NCI-H2081 (cell line): Measurements from ENCODE around the gene EMILIN3.
A peak's percentile ranks its signal among the peaks of the same experiment; 100 is the strongest.

Experiments used
- DNase-seq, 2 experiments: peaks; one replicate each; lab custom pipeline; 2025; lab: John Stamatoyannopoulos, UW

EMILIN3 gene

DNA sequence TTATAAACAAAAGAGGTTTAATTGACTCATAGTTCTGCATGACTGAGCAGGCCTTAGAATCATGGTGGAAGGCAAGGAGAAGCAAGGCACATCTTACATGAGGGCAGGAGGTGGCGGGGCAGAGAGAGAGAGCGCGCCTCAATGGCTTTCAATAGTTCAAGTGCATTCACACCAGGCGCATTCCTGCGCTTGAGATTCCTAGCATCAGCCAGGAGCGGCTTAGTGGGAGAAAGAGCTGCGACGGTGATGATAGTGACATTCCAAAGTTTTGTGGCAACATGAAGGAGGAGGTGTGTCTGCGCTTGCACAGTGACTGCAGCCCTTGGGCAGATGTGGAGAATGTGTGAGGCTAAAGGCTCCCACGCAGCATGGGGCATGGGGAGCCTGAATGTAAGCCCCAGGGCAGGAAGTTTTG lies 25.0 kb upstream of the EMILIN3 start:
- no peak for DNase-seq

DNA sequence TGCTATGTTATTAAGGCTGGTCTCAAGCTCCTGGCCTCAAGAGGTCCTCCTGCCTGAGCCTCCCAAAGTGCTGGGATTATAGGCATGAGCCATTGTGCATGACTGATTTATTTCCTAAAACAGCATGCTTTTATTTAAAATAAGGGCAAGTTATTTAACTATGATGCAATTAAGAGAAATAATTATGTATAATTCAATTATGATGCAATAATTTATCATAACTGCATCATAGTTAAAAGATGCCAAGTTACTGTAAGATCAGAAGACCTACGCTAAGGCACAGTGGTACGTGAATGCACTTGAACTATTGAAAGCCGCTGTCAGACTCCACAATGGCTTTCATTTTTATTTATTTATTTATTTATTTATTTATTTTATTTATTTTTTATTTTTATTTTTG lies 24.3 kb upstream of the EMILIN3 start:
- no peak for DNase-seq

DNA sequence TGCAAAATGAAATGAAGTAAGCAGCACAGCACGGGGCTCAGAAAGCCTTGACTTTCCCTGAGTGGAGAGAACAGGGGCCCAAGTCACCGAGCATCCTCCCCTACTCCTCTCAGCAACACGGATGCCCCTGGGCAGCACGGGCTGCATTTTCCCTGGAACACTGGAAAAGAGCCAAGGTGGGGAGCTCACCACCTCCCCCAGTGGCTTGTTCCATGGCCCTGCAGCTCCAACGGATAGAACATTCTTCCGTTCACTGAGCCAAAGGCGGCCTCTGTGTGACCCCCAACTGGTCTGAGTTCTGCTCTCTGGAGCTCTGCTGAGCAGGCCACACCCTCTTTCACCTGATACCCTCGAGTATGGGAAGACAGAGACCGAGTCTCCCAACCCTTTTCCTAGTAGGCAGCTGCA lies 20.8 kb upstream of the EMILIN3 start:
- DNase-seq, result no peak

DNA sequence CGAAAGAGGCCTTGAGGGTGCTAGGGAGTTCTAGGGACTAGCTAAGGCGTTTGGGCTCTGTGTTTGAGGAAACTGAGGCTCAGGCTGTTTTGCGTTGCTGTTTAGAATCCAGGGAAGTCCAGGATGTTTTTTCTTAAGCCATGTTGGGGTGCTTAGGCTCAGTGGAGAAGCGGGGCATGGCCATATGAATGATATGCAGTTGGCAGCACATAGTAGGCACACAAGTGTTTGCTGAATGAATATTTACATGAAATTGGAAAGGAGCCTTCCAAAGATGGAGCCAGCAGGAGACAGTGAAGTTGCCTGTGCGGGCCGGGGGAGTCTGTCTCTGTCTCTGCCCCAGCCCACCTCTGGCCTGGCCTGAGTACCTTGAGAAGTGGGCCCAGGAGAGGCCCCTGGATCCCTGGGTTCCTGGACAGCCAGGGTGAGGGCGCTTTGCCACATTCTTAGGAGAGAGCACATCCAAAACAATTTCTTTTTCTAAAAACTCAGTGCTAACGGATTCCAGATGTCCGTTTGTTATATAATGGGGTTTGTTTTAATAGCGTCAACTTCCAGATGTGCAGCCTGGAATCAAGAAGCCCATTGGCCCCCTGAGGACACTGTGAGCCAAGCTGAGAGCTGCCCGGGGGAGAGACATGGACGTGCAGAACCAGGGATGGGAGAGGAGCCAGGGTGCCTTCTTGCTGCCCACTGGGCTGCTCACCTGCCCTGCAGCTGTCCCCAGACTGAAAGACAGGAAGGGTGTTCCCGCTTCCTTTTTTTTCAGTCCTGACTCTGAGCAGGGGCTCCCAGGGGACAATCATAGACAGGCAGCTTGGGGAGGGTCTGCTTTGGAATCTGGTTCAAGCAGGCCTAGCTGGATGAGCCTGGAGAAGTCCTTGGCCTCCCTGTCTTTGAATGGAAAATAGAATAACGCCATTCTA lies 20.1 kb upstream of the EMILIN3 start:
- DNase-seq, result no peak

DNA sequence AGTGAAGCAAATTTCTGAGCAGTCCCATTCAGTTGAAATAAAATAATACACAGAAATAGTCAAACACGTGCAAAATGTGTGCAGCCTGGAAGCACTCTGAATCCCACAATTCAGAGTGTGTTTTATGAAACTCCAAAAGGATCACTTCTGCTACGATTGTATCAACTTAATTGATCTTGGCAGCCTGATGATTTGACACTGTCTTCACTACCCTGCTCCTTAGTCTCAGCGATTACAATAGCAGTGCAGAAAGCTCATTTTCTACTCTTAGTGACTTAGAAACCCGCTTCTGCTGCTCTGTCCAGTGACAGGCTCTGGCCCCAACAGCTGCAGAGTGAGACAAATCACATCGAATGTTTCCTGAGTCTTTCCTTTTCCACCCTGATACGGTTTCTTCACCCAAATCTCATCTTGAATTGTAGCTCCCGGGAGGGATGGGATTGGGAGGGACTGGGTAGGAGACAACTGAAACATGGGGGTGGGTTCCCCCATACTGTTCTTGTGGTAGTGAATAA lies 16.2 kb upstream of the EMILIN3 start:
- DNase-seq, result no peak

DNA sequence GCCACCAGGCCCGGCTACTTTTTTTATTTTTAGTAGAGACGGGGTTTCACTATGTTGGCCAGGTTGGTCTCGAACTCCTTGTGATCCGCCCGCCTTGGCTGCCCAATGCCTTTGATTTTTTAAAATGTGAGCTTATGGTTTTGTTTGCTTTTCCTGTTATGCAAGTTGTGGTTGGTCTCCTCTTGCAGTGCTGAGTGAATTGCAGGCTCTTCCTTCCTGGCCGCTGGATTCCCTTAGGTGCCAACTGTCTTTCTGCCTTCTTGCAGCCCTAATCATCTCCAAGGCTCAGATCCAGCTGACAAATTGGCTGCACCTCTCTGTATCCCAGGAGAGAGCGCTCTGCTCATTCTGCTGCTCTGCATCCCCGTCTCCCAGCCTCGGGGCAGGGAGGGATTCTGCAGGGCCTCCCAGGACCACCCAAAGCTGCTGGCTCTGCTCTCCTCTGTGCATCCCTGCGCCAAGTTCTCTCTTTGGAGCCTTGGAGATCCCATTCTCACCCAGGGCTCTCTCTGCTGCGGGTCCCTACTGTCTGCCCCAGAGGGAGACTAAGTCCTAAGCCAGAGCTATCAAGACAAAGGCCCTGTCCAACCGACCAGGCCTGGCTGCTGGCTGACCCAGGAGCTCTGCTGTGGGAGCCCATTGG lies 14.1 kb upstream of the EMILIN3 start:
- DNase-seq, result no peak

DNA sequence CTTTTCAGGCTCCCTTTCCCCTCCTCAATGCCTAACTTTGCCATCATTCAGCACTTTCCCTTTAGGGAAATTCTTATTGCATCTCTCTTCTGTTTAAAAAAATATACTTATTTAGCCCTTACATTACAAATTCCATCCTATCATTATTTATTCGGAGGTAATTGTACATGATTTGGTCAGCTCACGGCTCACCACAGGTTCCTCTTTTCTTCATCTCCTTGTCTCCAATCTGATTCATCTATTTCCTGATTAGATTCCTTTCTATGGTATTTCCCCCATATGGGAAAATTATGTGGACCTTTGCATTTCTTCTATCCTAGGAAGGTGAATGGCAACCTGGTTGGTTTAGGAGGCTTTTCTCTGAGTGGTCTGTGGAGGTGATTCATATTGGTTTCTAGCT lies 12.9 kb upstream of the EMILIN3 start:
- no peak for DNase-seq

DNA sequence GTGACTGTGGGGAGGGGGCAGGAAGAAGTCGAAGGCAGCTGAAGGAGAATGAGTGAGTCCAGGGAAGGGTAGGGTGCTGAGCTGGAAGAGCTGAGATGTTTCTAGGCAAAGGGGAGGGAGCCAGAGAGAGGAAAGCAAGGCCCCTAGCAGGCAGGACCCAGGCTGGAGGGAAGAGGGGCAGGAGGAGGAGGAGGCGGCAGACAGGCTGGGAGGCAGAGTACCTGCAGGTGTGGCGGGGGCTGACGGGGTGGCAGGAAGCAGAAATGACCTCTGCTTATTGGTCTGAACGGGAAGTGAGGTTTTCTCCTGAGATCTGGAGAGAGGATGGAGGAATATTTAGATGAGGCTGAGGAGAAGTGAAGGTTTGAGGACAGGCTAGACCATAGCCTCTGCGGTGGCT lies 10.7 kb upstream of the EMILIN3 start:
- no peak for DNase-seq

DNA sequence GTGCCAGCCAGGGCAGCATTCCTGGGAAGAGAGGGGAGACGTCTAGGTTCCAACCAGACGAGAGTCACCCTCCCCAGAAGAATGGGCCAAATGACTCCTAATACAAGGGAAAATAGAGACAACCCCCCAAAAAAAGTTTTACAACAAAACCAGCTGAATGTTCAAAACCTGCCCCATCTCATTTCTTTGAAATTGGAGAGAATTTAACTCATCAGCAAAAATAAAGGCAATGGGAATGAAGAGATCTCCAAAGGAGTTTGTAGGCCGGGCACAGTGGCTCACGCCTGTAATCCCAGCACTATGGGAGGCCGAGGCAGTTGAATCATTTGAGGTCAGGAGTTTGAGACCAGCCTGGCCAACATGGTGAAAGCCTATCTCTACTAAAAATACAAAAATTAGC lies 9.7 kb upstream of the EMILIN3 start:
- DNase-seq, result no peak

DNA sequence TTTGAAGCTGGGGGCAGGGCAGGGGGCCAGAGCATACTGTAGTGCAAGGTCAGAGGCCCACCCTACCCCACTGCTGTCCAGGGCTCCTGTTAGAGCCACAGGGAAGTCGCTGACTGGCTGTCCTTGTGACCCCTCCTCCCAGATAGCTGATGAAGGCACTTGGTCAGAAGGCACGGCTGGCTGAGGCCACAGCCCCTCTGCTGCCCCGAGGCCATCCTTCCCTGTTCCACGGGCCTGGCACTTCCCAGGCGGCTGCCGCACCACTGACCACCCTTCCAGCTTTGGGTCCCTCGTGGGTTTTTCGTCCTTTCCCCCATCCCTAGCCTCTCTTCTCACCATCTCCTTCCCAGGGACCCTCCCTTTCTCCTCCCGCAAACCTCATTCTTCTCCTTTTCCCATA lies 9.2 kb upstream of the EMILIN3 start:
- DNase-seq, result no peak

DNA sequence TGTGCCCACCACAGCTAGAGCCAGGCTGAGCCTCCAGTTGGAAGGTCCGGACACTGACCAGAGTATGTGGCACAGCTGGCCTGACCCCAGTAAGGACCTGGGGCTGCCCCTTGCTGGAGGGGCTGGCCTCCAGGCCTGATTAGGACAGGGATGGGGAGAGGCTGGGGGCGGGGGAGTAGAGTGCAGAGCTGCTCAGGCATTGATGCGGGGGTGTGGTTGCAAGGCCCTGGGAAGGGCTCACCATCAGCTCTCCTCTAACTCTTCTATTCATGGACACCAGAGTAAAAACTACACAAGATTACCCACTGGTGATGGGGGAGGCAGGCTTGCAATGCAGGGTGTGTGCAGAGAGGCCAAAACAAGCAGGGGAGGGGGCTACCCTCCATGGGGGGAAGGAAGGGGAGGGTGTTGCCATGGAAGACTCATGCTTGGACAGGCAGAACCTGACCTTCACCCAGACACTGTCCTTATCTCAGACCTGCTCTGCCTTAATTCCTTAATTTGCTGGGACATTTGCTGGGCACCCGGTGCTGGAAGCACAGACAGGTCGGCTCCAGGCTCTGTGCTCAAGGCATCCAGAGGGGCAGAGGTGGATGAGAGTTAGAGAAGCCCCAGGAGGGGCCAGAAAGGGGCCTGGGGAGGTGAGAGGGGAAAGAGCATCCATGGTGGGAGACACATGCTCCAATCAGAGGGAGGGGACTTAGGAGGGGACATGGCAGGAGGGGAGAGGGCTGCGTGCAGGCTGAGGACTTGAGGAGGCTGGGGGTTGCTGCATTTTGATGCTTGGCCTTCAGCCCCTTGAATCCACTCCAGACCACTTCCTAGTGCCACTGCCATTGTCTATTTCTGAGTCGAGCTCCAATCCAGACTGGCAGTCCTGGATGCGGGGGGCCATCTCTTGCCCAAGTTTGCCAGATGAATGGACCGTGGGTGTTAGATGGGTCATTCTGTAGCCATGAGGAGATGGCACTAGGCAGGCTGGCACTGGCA lies 7.6 kb upstream of the EMILIN3 start:
- DNase-seq, result no peak

DNA sequence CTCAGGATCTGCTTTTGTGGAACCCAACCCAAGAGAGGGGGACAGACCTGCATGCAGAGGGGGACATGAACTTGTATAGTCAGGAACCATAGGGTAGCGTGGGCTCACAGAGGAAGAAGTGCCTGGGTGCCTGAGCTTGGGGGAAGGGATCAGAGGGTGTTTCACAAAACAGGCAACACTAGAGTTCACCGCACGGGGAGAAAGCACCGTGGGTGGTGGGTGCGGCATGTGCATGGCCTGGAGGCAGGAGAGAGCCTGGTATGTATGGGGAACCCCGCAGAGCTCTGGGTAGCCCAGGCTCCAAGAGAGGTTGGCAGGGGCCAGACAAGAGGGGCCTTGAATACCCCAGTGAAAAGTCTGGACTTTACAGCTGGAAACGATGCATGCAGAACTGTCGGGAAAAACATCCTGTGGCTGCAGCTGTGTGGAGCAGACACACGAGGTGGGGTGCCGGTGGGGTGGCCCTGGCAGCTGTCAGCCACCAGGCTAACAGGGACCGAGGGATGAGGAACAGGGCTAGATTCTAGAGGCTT lies 6.7 kb upstream of the EMILIN3 start:
- no peak for DNase-seq

DNA sequence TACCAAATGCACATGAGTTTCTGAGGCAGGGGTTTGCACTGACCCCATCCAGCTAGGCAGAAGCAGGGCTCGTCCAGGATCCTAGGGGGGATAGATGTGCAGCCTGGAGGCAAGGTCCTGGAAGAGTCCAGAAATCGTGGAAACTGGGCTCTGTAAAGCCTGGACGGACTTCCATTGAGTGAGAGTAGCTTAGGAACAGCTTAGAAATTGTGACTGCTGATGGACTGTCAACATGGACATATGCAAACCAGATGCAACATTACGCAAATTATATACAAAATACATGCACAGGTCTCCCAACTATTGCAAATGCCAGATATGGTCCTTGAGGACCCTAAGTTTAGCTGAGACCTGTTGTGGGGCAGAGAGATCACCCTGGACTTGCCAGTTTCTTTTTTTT lies 4.8 kb upstream of the EMILIN3 start:
- no peak for DNase-seq

DNA sequence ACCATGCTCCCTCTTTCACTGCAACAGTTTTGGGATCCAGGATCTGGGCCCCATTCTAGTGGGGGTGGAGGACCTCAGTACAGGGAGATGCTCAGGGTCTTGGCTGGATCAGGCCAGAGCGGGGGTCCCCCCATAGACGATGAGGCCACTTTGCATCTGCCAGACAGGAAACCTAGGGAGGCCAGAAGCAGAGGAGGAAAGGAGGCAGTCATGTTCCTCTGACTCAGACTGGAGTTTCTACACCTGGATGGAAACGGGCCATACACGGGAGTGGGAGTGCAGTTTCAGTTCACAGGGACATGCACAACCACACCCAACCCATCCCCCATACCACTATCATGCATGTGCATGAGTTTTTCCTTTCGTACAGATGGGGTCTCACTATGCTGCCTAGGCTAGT lies 3.6 kb upstream of the EMILIN3 start:
- DNase-seq, result no peak

DNA sequence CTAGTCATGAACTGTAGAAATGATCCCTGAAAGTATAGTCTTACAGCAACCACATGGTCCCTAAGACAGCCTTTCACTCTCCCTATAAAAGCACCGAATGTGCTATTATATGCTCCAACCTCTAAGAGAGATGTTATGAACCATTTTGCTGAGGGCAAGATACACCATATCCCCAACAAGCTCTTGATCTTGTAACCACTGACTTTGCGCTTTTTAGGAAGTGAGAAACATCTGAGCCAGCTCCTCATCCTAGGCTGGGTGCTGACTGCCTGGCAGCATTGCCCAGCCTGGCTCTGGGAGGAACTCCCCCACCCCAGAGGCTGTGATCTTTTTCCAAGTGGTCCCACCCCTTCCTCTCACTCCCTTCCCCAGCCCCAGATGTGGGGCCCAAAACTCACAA lies 3.1 kb upstream of the EMILIN3 start:
- DNase-seq, result no peak

DNA sequence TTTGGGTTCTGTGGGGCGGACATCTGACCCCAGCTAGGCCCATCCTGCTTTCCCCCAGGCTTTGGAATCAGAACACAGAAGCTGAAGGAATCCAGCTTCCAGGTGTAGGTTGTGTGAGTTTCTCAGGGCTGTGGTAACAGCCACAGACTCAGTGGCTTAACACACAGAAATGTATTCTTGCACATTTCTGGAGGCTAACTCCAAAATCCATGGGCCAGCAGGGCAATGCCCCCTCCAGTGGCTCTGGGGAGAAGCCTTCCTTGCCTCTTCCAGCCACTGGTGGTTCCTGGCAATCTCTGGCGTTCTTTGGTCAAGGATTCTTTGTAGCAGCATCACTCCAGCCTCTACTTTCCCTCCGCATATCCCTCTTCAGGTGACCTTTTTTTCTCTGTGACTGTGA lies 1.3 kb upstream of the EMILIN3 start:
- no peak for DNase-seq

DNA sequence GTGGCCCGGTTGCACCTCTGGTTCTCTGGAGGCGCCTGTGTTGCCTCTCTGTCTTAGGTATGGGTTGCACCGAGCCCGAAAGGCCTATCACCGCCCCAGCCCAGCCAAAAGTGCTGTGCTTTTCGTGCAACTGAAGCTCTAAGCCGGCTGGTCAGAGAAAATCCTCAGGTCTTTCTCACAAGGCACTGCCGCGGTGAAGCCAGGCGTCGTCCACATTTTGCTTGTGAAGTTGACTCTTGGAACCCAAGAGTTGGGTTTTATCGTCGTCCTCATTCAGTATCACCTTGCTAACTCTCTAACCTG lies 726 bp upstream of the EMILIN3 start:
- DNase-seq, result no peak

DNA sequence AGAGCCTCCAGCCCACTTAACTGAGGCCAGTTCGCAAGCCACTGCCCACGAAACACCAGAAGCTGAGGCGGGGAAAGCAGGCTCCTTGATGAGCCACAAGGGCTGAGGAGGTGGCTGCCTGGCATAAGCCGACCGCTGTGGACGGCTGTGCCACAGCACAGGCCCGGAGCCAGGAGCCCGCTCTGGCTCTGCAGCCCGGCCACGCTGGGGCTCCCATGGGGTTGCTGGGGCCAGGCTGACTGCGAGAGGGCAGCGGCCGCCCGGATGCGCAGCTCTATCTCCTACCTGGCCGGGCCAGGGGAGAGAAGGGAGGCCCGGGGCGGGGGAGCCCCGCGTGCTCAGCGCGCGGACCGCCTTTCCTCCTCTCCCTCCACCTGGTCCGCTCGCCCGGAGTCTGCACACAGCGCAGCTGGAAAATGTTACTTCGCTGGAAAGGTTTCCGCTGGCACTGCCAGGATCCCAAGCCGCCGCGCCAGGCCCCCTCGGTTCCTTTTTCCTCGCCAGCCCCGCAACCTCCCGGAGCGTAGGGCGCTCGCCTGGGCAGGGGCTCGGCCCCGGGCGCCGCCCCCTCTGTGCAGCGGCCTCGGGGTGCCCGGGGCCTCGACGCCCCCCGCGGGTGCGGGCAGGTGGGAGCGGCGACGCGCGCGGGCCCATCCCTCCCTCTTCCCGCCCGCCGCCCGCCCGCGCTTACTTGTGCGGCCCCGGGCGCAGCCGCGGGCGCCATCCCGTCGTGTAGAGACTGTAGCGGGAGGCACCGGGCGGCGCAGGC lies 657 bp downstream of the EMILIN3 start:
- peak; percentile 6 to 37 for DNase-seq

DNA sequence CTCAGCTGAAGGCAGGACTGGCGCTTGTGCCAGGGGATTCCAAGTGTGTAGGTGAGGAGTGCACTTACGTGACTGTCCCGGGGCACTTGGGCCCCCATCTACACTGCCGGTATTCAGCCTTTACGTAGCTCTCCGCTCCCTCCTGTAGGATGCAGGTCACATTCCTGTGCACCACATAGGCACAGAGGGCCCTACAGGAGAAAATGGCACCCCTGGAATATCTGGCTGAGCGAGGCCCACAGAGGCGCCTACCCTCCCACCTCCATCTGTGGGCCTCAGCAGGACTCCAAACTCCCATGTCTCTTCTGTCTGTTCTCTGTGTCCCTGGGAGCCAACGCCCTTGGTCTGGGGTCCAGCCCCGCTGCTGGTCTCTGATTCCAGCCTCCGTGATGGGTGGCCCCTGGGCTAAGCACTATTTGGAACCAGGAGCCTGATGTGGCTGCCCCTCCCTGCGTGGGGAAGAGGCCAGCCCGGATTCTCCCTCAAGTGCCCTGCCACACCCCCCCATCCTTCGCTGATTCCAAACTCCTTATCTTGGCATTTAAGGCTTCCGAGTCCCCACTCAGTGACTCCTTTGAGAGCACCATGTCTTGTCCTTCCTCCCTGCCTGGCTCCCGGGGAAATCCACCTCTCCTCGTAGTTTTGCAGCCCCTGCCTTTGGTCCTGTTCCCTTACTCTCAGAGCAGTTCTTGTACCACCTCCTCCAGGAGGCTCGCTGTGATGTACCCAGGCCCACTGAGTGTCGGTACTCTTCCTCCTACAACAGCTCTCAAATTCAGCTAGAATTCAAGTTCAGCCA lies 1.5 kb downstream of the EMILIN3 start:
- no peak for DNase-seq

DNA sequence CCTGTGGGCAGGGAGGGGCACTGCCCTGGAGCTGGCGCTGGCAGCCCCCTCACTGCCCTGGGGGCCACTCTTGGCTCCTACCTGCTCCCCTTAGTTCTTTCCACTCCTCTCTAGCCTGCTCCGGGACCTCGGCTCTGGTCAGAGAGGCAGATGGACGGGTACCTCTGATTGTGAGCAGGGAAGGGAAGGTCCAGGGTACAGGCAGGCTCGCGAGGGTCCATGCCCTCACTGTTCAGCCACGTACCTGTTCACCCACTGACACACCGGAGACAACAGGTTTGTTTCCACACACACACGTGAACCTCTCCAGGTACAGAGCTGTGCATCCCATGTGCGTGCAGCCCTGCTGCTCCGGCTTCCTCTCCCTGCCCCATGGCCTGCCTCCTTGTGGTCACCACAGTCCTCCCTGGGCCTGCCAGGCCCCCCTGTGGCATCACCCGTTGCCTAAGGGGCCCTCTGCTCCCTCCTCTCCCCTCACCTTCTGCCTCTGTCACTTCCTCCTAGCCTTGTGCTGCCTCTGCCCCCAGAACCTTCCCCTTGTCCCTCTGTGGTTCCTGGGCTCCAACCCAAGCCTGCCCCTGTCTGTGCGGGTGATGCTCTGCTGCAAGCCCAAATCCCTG lies 2.3 kb downstream of the EMILIN3 start:
- no peak for DNase-seq
